ENCODE data around the gene RPS14. TPM values are rescaled to one million over a fixed set of nuclear protein-coding genes. Genes with fewer than 3 reads are reported as not detected.
A peak's percentile ranks its signal among the peaks of the same experiment; 100 is the strongest.

The RPS14 gene
- total and polyA plus RNA-seq, 2 of the 8 experiments (the other 6 are each of a cell fraction or from before 2014, with no cell fraction given), result 2,548 to 6,423 TPM

DNA sequence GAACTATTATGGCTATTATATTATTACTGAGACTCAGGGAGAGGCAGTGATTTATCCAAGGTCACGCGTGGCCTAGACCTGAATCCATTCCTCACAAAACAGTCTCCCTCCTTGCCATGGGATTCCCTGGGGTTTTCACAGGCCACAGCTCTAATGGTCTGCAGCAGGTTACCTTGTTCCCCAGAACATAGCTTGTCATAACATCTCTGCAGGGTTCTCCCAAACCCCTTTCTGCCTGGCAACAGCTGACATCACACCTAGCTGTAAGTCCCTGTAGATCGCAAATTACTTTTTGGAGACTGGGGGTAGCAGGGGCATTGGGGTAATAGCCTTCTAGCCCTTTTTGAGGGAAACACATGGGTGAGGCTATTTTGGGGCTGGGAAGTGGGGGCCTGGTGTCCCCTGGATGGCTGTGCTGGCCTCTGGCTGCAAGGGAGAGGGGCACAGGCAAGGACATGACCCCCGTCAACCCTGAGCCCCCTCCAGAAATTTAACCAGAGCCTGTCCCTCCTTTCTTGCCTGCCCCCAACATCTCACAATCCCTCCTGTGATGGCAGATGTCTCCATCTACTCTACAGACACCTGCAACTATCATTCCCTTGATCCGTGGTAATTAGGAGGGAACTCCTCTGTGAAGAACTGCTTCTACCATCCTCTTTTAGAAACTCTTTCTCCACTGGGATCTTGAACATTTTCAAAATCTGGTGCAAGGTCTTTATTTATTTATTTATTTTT is 38.1 kb downstream of the RPS14 start:
- H3K4me3 ChIP-seq (ENCODE audit: extremely low read depth in 1 of 4, insufficient read depth in 2 of 4, low read depth in 3 of 4, low read length in 4 of 4), result no peak overlapping the region
- no peaks in the 10 kb centered on the region for H3K9me3 ChIP-seq (ENCODE audit: insufficient read depth in 2 of 2, low read depth in 1 of 2, low read length in 1 of 2)
- no peak overlapping the region for H3K18ac ChIP-seq (ENCODE audit: extremely low read depth, low read length)
- CTCF ChIA-PET (ENCODE audit: partially characterized antibody), result interaction anchor here (0.7 to 4.4 kb wide), 10 partner anchors 12 to 150 kb away, joined by 3 to 43 read pairs (median 6); partner anchors contain the start of gene RPS14
- no peak overlapping the region for H2AFZ ChIP-seq (ENCODE audit: low read length)
- H2BK15ac ChIP-seq (ENCODE audit: low read length), result no peak overlapping the region
- no peaks in the 10 kb centered on the region; the same call in 1 of the 2 replicates for H3K79me1 ChIP-seq (ENCODE audit: low read depth, low read length)
- peak overlapping the region in 1 of 2 experiments; percentile 65; a peak in 1 of 4 replicates for H3K4me2 ChIP-seq (ENCODE audit: insufficient read depth in 1 of 2, low read depth in 2 of 2, low read length in 2 of 2)
- H2AK5ac ChIP-seq (ENCODE audit: low read depth, low read length), result no peak overlapping the region
- FAIRE-seq, result peak; percentile 13
- H2BK20ac ChIP-seq (ENCODE audit: low read length), result no peak overlapping the region
- no peak overlapping the region for H4K8ac ChIP-seq (ENCODE audit: extremely low read depth, insufficient read depth, low read length)
- H3K9ac ChIP-seq (replicated peaks in 1 of 4; ENCODE audit: extremely low read depth in 1 of 4, low read depth in 3 of 4, low read length in 3 of 4), result no peak overlapping the region
- no peak overlapping the region for H4K91ac ChIP-seq (replicated peaks; ENCODE audit: insufficient read length, low read length)
- no peak overlapping the region for H3K27ac ChIP-seq (ENCODE audit: low read depth, low read length)
- H3K23me2 ChIP-seq (ENCODE audit: low read depth, low read length), result peaks cover 3% of the 10 kb centered on the region
- no peak overlapping the region for H3K23ac ChIP-seq (ENCODE audit: insufficient read length)
- DNase-seq (ENCODE audit: low read depth in 1 of 2, low spot score in 2 of 2), result peak in 1 of 2 experiments; percentile 61
- no peak overlapping the region for H2BK12ac ChIP-seq (ENCODE audit: low read depth, low read length)
- POLR2A ChIA-PET (ENCODE audit: partially characterized antibody), result interaction anchor here (0.6 to 4.8 kb wide), 18 partner anchors 8 to 367 kb away, joined by 3 to 30 read pairs (median 5); partner anchors contain the start of genes RPS14 and TCOF1
- H2BK120ac ChIP-seq (replicated peaks; ENCODE audit: low read depth, low read length), result no peak overlapping the region
- H3K36me3 ChIP-seq (ENCODE audit: control insufficient read depth in 2 of 4, insufficient read depth in 4 of 4, low read length in 3 of 4), result no peaks in the 10 kb centered on the region
- H3K27me3 ChIP-seq (replicated peaks in 1 of 4; ENCODE audit: control insufficient read depth in 3 of 4, extremely low read depth in 1 of 4, insufficient read depth in 3 of 4, low read length in 3 of 4), result no peaks in the 10 kb centered on the region
- WGBS, 2 experiments (ENCODE audit: extremely low coverage in 1 of 2, insufficient coverage in 1 of 2, insufficient read length in 1 of 2, insufficient replicate concordance in 2 of 2, low coverage in 1 of 2, low lambda C conversion rate in 2 of 2, missing lambda C conversion rate in 1 of 2), result 90% methylated on average over 5 of the region's 5 CpGs; no CpG with 5 or more reads in 1 of the 2 experiments
- H3K4ac ChIP-seq (replicated peaks; ENCODE audit: insufficient read length, low read depth, low read length), result no peak overlapping the region
- H3K56ac ChIP-seq (replicated peaks; ENCODE audit: insufficient read length, low read depth, low read length), result no peak overlapping the region
- peak; percentile 95 for TF ChIP-seq RFX5 (IDR thresholded peaks at IDR 0.05; ENCODE audit: borderline replicate concordance, low read depth, low read length)
- no peak for TF ChIP-seq RBBP5 (IDR thresholded peaks at IDR 0.05; ENCODE audit: borderline replicate concordance, low read depth, low read length)
- peak; percentile 90 for TF ChIP-seq CREB1 (IDR thresholded peaks at IDR 0.05)
- H3K4me1 ChIP-seq (replicated peaks in 1 of 4; ENCODE audit: control insufficient read depth in 3 of 4, insufficient read depth in 4 of 4, low read length in 3 of 4), result peaks cover 8 to 27% (median 13%) of the 10 kb centered on the region in 4 experiments
- no peak overlapping the region for H2BK5ac ChIP-seq (ENCODE audit: low read depth, low read length)
- H3K79me2 ChIP-seq (ENCODE audit: control insufficient read depth in 1 of 2, insufficient read depth in 2 of 2, low read length in 2 of 2), result no peaks in the 10 kb centered on the region
- no peaks in the 10 kb centered on the region for H4K20me1 ChIP-seq (replicated peaks in 1 of 2; ENCODE audit: control insufficient read depth in 1 of 2, insufficient read depth in 2 of 2, low read length in 2 of 2)
- H4K5ac ChIP-seq (ENCODE audit: insufficient read length, low read depth, low read length), result no peak overlapping the region
- H3K14ac ChIP-seq (ENCODE audit: insufficient read length), result no peak overlapping the region
